Measurements from ENCODE around the gene IZUMO1.

DNA sequence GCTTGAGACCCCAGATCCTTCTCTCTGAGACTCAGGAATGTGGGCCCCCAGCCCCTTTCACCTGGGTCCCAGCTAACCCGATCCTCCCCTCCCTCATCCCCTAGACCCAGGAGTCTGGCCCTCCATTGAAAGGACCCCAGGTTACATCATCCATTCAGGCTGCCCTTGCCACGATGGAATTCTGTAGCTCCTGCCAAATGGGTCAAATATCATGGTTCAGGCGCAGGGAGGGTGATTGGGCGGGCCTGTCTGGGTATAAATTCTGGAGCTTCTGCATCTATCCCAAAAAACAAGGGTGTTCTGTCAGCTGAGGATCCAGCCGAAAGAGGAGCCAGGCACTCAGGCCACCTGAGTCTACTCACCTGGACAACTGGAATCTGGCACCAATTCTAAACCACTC lies 9.1 kb upstream of the IZUMO1 start:
- TF ChIP-seq, protein P1, sequence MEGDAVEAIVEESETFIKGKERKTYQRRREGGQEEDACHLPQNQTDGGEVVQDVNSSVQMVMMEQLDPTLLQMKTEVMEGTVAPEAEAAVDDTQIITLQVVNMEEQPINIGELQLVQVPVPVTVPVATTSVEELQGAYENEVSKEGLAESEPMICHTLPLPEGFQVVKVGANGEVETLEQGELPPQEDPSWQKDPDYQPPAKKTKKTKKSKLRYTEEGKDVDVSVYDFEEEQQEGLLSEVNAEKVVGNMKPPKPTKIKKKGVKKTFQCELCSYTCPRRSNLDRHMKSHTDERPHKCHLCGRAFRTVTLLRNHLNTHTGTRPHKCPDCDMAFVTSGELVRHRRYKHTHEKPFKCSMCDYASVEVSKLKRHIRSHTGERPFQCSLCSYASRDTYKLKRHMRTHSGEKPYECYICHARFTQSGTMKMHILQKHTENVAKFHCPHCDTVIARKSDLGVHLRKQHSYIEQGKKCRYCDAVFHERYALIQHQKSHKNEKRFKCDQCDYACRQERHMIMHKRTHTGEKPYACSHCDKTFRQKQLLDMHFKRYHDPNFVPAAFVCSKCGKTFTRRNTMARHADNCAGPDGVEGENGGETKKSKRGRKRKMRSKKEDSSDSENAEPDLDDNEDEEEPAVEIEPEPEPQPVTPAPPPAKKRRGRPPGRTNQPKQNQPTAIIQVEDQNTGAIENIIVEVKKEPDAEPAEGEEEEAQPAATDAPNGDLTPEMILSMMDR (conservative IDR thresholded peaks at IDR 0.05 in 1 of 2, IDR thresholded peaks at IDR 0.05 in 1 of 2; ENCODE audit: extremely low read depth in 1 of 2, insufficient read depth in 1 of 2, low read depth in 1 of 2, low read length in 2 of 2): no peak
- TF ChIP-seq EZH2 (IDR thresholded peaks at IDR 0.05; ENCODE audit: borderline replicate concordance, low read length): no peak

Data from mammary epithelial cell (primary cell).